Caco-2 (cell line): ENCODE measurements around the gene FASLG. TPM values are rescaled to one million over a fixed set of nuclear protein-coding genes. Genes with fewer than 3 reads are reported as not detected.

Experiments
- BruUV-seq: library from RNA; stranded (reverse); fragments of 400-500 nt; replicated peaks from 2 replicates; lab custom pipeline; 2021; lab: Mats Ljungman, UMichigan
- CTCF ChIA-PET: fragments of 300-600 bp; sonication (Branson Sonifier 250); formaldehyde crosslinking; loops from one replicate; lab custom pipeline; 2022; ENCODE audit warnings: antibody characterized with exemption; lab: Charles Lee
- POLR2A ChIA-PET: fragments of 300-600 bp; sonication (Branson Sonifier 250); formaldehyde crosslinking; loops from one replicate; lab custom pipeline; 2022; ENCODE audit warnings: antibody characterized with exemption; lab: Charles Lee
- DNase-seq, 2 experiments: peaks; one replicate each; pipeline versions ENCODE4 v3.0.0 to v3.0.0-alpha.2; 2020 to 2022
- H3K27me3 ChIP-seq: replicated peaks from 2 replicates; pipeline ENCODE4 v1.6.0; 2011; ENCODE audit warnings: low read length; ENCODE audit not compliant: control insufficient read depth, insufficient read depth
- H3K36me3 ChIP-seq: 2 replicates; pipeline ENCODE4 v1.5.1; 2011; ENCODE audit warnings: low read length; ENCODE audit not compliant: control insufficient read depth, insufficient read depth
- H3K4me1 ChIP-seq: fragments of 250-450 bp; sonication (Bioruptor Pico); 2 replicates; pipeline ENCODE4 v1.5.1; 2020; ENCODE audit warnings: mild to moderate bottlenecking
- H3K4me3 ChIP-seq: 2 replicates; pipeline ENCODE4 v1.5.1; 2011; ENCODE audit warnings: low read depth, mild to moderate bottlenecking, control low read depth, low read length
- H3K9me3 ChIP-seq: fragments of 250-450 bp; sonication (Bioruptor Pico); 2 replicates; pipeline ENCODE4 v1.5.1; 2020; ENCODE audit warnings: mild to moderate bottlenecking, moderate library complexity
- H3K27ac Mint-ChIP-seq: one replicate; pipeline ENCODE4 v1.8.0; 2022; ENCODE audit warnings: mixed read lengths; ENCODE audit not compliant: unreplicated experiment
- H3K27me3 Mint-ChIP-seq: one replicate; pipeline ENCODE4 v1.8.0; 2022; ENCODE audit warnings: mixed read lengths; ENCODE audit not compliant: insufficient read depth, unreplicated experiment
- H3K36me3 Mint-ChIP-seq: one replicate; pipeline ENCODE4 v1.8.0; 2022; ENCODE audit warnings: mild to moderate bottlenecking, mixed read lengths; ENCODE audit not compliant: insufficient read depth, unreplicated experiment
- H3K4me1 Mint-ChIP-seq: one replicate; pipeline ENCODE4 v1.8.0; 2022; ENCODE audit warnings: low read depth, mixed read lengths; ENCODE audit not compliant: unreplicated experiment
- H3K4me3 Mint-ChIP-seq: one replicate; pipeline ENCODE4 v1.8.0; 2022; ENCODE audit warnings: mild to moderate bottlenecking, moderate library complexity, mixed read lengths; ENCODE audit not compliant: unreplicated experiment
- H3K9me3 Mint-ChIP-seq: one replicate; pipeline ENCODE4 v1.8.0; 2022; ENCODE audit warnings: mixed read lengths; ENCODE audit not compliant: unreplicated experiment
- CTCF ChIP-seq, 2 experiments: fragments of 200-600 bp in 1 of 2; IDR thresholded peaks; 1 replicate in 1 of 2; 2 replicates in 1 of 2; pipeline versions ENCODE4 v1.5.1 to v1.8.0; 2011 to 2022; ENCODE audit warnings: antibody characterized with exemption in 1 of 2, control low read depth in 1 of 2, inconsistent platforms in 1 of 2, low read depth in 1 of 2, low read length in 1 of 2, mild to moderate bottlenecking in 1 of 2, moderate library complexity in 1 of 2; ENCODE audit not compliant: insufficient read depth in 1 of 2, severe bottlenecking in 1 of 2, unreplicated experiment in 1 of 2
- intact Hi-C: fragments of 100-400 bp; cut with micrococcal nuclease; formaldehyde crosslinking; loops from one replicate; pipeline ENCODE4 v1.10.0; 2022; ENCODE audit not compliant: unreplicated experiment
- total RNA-seq: library from RNA; stranded (reverse); gene quantifications from 2 replicates; pipeline ENCODE4 v1.2.3, GENCODE V29; 2022

FASLG gene
- total RNA-seq, 1 experiment from 2014 or later: not detected

GRCh38 chr1:172699695-172700227, 40.9 kb downstream of the FASLG start:
- Histone ChIP-seq H3K27me3 (no peaks in the 10 kb centered on the region), H3K4me3 (no peak overlapping the region), H3K9me3 (no peaks in the 10 kb centered on the region), H3K36me3 (no peaks in the 10 kb centered on the region), H3K4me1 (no peaks in the 10 kb centered on the region)
- no peaks in the 10 kb centered on the region for H3K27me3 Mint-ChIP-seq
- no peak overlapping the region for H3K27ac Mint-ChIP-seq
- no peaks in the 10 kb centered on the region for H3K4me1 Mint-ChIP-seq
- intact Hi-C loops: no loop called here
- H3K4me3 Mint-ChIP-seq: no peak overlapping the region
- H3K36me3 Mint-ChIP-seq: no peaks in the 10 kb centered on the region
- H3K9me3 Mint-ChIP-seq: no peaks in the 10 kb centered on the region
- CTCF ChIA-PET: no interaction called here
- BruUV-seq: no TSS peak
- no peak for TF ChIP-seq CTCF (IDR thresholded peaks at IDR 0.05; ENCODE audit: insufficient read depth in 1 of 2, low read depth in 1 of 2, low read length in 1 of 2, severe bottlenecking in 1 of 2, unreplicated experiment in 1 of 2)
- DNase-seq: no peak
- POLR2A ChIA-PET: no interaction called here

- intact Hi-C loops: no loop called here
- TF ChIP-seq CTCF (IDR thresholded peaks at IDR 0.05; ENCODE audit: insufficient read depth in 1 of 2, low read depth in 1 of 2, low read length in 1 of 2, severe bottlenecking in 1 of 2, unreplicated experiment in 1 of 2): no peak
- Histone ChIP-seq H3K27me3 (no peaks in the 10 kb centered on the region), H3K36me3 (no peaks in the 10 kb centered on the region), H3K4me3 (no peak overlapping the region), H3K9me3 (no peaks in the 10 kb centered on the region), H3K4me1 (no peaks in the 10 kb centered on the region)
- Mint-ChIP-seq H3K27ac (no peak overlapping the region), H3K9me3 (no peaks in the 10 kb centered on the region), H3K4me3 (no peak overlapping the region), H3K27me3 (no peaks in the 10 kb centered on the region), H3K4me1 (no peaks in the 10 kb centered on the region), H3K36me3 (no peaks in the 10 kb centered on the region)
- no peak for DNase-seq
- BruUV-seq: no TSS peak
- CTCF ChIA-PET: no interaction called here
- POLR2A ChIA-PET: no interaction called here
Observed at GRCh38 chr1:172700556-172700955, 41.7 kb downstream of the FASLG start.

GRCh38 chr1:172704001-172704400, 45.1 kb downstream of the FASLG start:
- ChIA-PET CTCF (no interaction called here), POLR2A (no interaction called here)
- Histone ChIP-seq H3K4me3 (no peak overlapping the region), H3K36me3 (no peaks in the 10 kb centered on the region), H3K27me3 (no peaks in the 10 kb centered on the region), H3K4me1 (no peaks in the 10 kb centered on the region), H3K9me3 (no peaks in the 10 kb centered on the region)
- Mint-ChIP-seq H3K27me3 (no peaks in the 10 kb centered on the region), H3K36me3 (no peaks in the 10 kb centered on the region), H3K4me1 (peaks cover 7% of the 10 kb centered on the region), H3K4me3 (no peak overlapping the region), H3K9me3 (no peaks in the 10 kb centered on the region), H3K27ac (no peak overlapping the region)
- BruUV-seq: no TSS peak
- intact Hi-C loops: no loop called here
- no peak for TF ChIP-seq CTCF (IDR thresholded peaks at IDR 0.05; ENCODE audit: insufficient read depth in 1 of 2, low read depth in 1 of 2, low read length in 1 of 2, severe bottlenecking in 1 of 2, unreplicated experiment in 1 of 2)
- DNase-seq: no peak
